GM23338 (cell line): Measurements from ENCODE around the gene PPP1R18. TPM values are rescaled to one million over a fixed set of nuclear protein-coding genes. Genes with fewer than 3 reads are reported as not detected.
A peak's percentile ranks its signal among the peaks of the same experiment; 100 is the strongest.

Source experiments
- ATAC-seq: fragments of 200-7000 bp; cut with Tn5 transposase; 3 replicates; pipeline ENCODE4 v1.9.1; 2020
- DNase-seq: peaks from one replicate; pipeline ENCODE4 v3.0.0-alpha.2; 2015; ENCODE audit warnings: low spot score
- H2AFZ ChIP-seq: fragments of 200-600 bp; sonication (generic); 2 replicates; pipeline ENCODE4 v1.8.0; 2016; ENCODE audit warnings: antibody characterized with exemption, mild to moderate bottlenecking, moderate library complexity
- H3F3A ChIP-seq: fragments of 200-600 bp; sonication (generic); replicated peaks from 2 replicates; pipeline ENCODE4 v1.8.0; 2017; ENCODE audit warnings: antibody characterized with exemption, mixed run types, low read depth
- H3K27ac ChIP-seq: fragments of 200-600 bp; sonication (generic); 2 replicates; pipeline ENCODE4 v1.6.1; 2016; ENCODE audit warnings: low read depth
- H3K27me3 ChIP-seq: fragments of 200-600 bp; sonication (generic); 2 replicates; pipeline ENCODE4 v1.8.0; 2016; ENCODE audit warnings: mild to moderate bottlenecking, mixed run types, moderate library complexity; ENCODE audit not compliant: insufficient read depth
- H3K36me3 ChIP-seq: fragments of 200-600 bp; sonication (generic); 2 replicates; pipeline ENCODE4 v1.8.0; 2016; ENCODE audit warnings: mild to moderate bottlenecking; ENCODE audit not compliant: insufficient read depth
- H3K4me1 ChIP-seq: fragments of 200-600 bp; sonication (generic); 2 replicates; pipeline ENCODE4 v1.8.0; 2016; ENCODE audit warnings: mild to moderate bottlenecking, moderate library complexity; ENCODE audit not compliant: insufficient read depth
- H3K4me2 ChIP-seq: fragments of 200-600 bp; sonication (generic); 2 replicates; pipeline ENCODE4 v1.7.1; 2017; ENCODE audit warnings: mixed run types
- H3K4me3 ChIP-seq: fragments of 200-600 bp; sonication (generic); 2 replicates; pipeline ENCODE4 v1.6.1; 2016; ENCODE audit warnings: mixed run types
- H3K79me2 ChIP-seq: fragments of 200-600 bp; sonication (generic); replicated peaks from 2 replicates; pipeline ENCODE4 v1.8.0; 2017; ENCODE audit warnings: mild to moderate bottlenecking; ENCODE audit not compliant: insufficient read depth
- H3K9me2 ChIP-seq: fragments of 200-600 bp; sonication (generic); 2 replicates; pipeline ENCODE4 v1.8.0; 2017; ENCODE audit not compliant: insufficient read depth
- H4K20me1 ChIP-seq: fragments of 200-600 bp; sonication (generic); replicated peaks from 2 replicates; pipeline ENCODE4 v1.8.0; 2017; ENCODE audit warnings: mild to moderate bottlenecking; ENCODE audit not compliant: insufficient read depth
- H3K27ac Mint-ChIP-seq: 2 replicates; pipeline ENCODE4 v1.8.0; 2020; ENCODE audit warnings: inconsistent platforms, mild to moderate bottlenecking, moderate library complexity, mixed read lengths
- H3K27me3 Mint-ChIP-seq: 3 replicates; pipeline ENCODE4 v1.8.0; 2022; ENCODE audit warnings: low read depth, mild to moderate bottlenecking, moderate library complexity, mixed read lengths, inconsistent platforms; ENCODE audit not compliant: insufficient read depth, poor library complexity
- H3K36me3 Mint-ChIP-seq: 3 replicates; pipeline ENCODE4 v1.8.0; 2021; ENCODE audit warnings: low read depth, mild to moderate bottlenecking, inconsistent platforms, moderate library complexity, mixed read lengths
- H3K4me1 Mint-ChIP-seq: 3 replicates; pipeline ENCODE4 v1.8.0; 2020; ENCODE audit warnings: mild to moderate bottlenecking, inconsistent platforms, mixed read lengths
- H3K4me3 Mint-ChIP-seq: 3 replicates; pipeline ENCODE4 v1.8.0; 2021; ENCODE audit warnings: moderate library complexity, mild to moderate bottlenecking, inconsistent platforms, mixed read lengths
- H3K9me3 Mint-ChIP-seq: 3 replicates; pipeline ENCODE4 v1.8.0; 2020; ENCODE audit warnings: moderate library complexity, mild to moderate bottlenecking, inconsistent platforms, mixed read lengths
- EZH2 ChIP-seq: fragments of 200-600 bp; sonication (generic); IDR thresholded peaks from one replicate; pipeline ENCODE4 v1.8.0; 2017; ENCODE audit warnings: antibody characterized with exemption, mild to moderate bottlenecking, low read depth; ENCODE audit not compliant: unreplicated experiment
- POLR2AphosphoS5 ChIP-seq: IDR thresholded peaks from 2 replicates; pipeline ENCODE4 v1.6.1; 2016; ENCODE audit warnings: antibody characterized with exemption, low read depth
- ZNF114 ChIP-seq: fragments of 250-450 bp; sonication (Bioruptor Pico); IDR thresholded peaks from 2 replicates; pipeline ENCODE4 v1.5.0; 2020; ENCODE audit warnings: mild to moderate bottlenecking, moderate library complexity
- polyA plus RNA-seq: library from polyadenylated mRNA; unstranded; fragments of >200 nt; fragmentation: Nextera tagmentation; extraction: Ambion mirVana; gene quantifications from 2 replicates; pipeline ENCODE4 v1.2.1, GENCODE V29; 2016
- total RNA-seq: library from RNA; depleted of rRNA; stranded (reverse); fragments of >200 nt; shearing (Covaris generic); gene quantifications from 2 replicates; pipeline ENCODE4 v1.2.3, GENCODE V29; 2014
- TF ChIP-seq, protein P1 (sequence below): IDR thresholded peaks from 2 replicates; pipeline ENCODE4 v1.6.1; 2016; ENCODE audit warnings: antibody characterized with exemption
- TF ChIP-seq, protein P2 (sequence below): fragments of 250-450 bp; sonication (Bioruptor Pico); IDR thresholded peaks from 2 replicates; pipeline ENCODE4 v1.5.0; 2020; ENCODE audit warnings: mild to moderate bottlenecking, moderate library complexity
- TF ChIP-seq, protein P3 (sequence below): IDR thresholded peaks from one replicate; pipeline ENCODE4 v1.6.1; 2018; ENCODE audit warnings: antibody characterized with exemption; ENCODE audit not compliant: unreplicated experiment

PPP1R18 gene
- total and polyA plus RNA-seq, 2 experiments from 2014 or later, result 17.1 to 19.2 TPM

DNA sequence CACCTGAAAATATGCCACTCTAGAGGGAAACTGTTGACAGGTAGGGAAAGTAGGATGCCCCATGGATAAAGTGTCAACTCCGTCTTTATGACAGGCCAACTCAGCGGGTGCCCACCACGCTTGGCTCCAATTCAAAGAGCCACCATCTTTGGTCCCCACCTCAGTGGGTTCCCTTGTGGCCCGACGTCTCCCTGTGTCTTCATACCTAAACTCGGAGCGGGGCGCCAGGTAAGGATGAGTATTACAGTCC, 30.4 kb upstream of the PPP1R18 start:
- H2AFZ ChIP-seq, result peak overlapping the region; percentile 23; the same call in 1 of the 2 replicates
- Mint-ChIP-seq H3K27ac (peak overlapping the region; percentile 95), H3K9me3 (peaks cover 13% of the 10 kb centered on the region; the same call in 2 of the 3 replicates), H3K36me3 (peaks cover 56% of the 10 kb centered on the region), H3K27me3 (peaks cover 27% of the 10 kb centered on the region), H3K4me1 (peaks cover 22% of the 10 kb centered on the region), H3K4me3 (peak overlapping the region; percentile 100)
- H3K4me2 ChIP-seq, result peak overlapping the region; percentile 86
- peak overlapping the region; percentile 33; the same call in 1 of the 2 replicates for H3K27ac ChIP-seq
- H3F3A ChIP-seq, result peaks cover 10% of the 10 kb centered on the region
- peak overlapping the region; percentile 55 for H3K4me3 ChIP-seq
- H3K4me1 ChIP-seq, result peaks cover 7% of the 10 kb centered on the region
- ATAC-seq (no peak; the same call in 2 of the 3 replicates), DNase-seq (no peak)
- peaks cover 7% of the 10 kb centered on the region; the same call in 1 of the 2 replicates for H4K20me1 ChIP-seq
- H3K36me3 ChIP-seq, result peaks cover 27% of the 10 kb centered on the region
- H3K27me3 ChIP-seq, result no peaks in the 10 kb centered on the region
- H3K9me2 ChIP-seq, result no peaks in the 10 kb centered on the region
- TF ChIP-seq POLR2AphosphoS5 (no peak), ZNF114 (CRISPR knock-in tag) (peak; percentile 72; the same call in 1 of the 2 replicates), EZH2 (no peak)
- TF ChIP-seq, protein P1, sequence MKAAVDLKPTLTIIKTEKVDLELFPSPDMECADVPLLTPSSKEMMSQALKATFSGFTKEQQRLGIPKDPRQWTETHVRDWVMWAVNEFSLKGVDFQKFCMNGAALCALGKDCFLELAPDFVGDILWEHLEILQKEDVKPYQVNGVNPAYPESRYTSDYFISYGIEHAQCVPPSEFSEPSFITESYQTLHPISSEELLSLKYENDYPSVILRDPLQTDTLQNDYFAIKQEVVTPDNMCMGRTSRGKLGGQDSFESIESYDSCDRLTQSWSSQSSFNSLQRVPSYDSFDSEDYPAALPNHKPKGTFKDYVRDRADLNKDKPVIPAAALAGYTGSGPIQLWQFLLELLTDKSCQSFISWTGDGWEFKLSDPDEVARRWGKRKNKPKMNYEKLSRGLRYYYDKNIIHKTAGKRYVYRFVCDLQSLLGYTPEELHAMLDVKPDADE, result no peak
- TF ChIP-seq, protein P2, sequence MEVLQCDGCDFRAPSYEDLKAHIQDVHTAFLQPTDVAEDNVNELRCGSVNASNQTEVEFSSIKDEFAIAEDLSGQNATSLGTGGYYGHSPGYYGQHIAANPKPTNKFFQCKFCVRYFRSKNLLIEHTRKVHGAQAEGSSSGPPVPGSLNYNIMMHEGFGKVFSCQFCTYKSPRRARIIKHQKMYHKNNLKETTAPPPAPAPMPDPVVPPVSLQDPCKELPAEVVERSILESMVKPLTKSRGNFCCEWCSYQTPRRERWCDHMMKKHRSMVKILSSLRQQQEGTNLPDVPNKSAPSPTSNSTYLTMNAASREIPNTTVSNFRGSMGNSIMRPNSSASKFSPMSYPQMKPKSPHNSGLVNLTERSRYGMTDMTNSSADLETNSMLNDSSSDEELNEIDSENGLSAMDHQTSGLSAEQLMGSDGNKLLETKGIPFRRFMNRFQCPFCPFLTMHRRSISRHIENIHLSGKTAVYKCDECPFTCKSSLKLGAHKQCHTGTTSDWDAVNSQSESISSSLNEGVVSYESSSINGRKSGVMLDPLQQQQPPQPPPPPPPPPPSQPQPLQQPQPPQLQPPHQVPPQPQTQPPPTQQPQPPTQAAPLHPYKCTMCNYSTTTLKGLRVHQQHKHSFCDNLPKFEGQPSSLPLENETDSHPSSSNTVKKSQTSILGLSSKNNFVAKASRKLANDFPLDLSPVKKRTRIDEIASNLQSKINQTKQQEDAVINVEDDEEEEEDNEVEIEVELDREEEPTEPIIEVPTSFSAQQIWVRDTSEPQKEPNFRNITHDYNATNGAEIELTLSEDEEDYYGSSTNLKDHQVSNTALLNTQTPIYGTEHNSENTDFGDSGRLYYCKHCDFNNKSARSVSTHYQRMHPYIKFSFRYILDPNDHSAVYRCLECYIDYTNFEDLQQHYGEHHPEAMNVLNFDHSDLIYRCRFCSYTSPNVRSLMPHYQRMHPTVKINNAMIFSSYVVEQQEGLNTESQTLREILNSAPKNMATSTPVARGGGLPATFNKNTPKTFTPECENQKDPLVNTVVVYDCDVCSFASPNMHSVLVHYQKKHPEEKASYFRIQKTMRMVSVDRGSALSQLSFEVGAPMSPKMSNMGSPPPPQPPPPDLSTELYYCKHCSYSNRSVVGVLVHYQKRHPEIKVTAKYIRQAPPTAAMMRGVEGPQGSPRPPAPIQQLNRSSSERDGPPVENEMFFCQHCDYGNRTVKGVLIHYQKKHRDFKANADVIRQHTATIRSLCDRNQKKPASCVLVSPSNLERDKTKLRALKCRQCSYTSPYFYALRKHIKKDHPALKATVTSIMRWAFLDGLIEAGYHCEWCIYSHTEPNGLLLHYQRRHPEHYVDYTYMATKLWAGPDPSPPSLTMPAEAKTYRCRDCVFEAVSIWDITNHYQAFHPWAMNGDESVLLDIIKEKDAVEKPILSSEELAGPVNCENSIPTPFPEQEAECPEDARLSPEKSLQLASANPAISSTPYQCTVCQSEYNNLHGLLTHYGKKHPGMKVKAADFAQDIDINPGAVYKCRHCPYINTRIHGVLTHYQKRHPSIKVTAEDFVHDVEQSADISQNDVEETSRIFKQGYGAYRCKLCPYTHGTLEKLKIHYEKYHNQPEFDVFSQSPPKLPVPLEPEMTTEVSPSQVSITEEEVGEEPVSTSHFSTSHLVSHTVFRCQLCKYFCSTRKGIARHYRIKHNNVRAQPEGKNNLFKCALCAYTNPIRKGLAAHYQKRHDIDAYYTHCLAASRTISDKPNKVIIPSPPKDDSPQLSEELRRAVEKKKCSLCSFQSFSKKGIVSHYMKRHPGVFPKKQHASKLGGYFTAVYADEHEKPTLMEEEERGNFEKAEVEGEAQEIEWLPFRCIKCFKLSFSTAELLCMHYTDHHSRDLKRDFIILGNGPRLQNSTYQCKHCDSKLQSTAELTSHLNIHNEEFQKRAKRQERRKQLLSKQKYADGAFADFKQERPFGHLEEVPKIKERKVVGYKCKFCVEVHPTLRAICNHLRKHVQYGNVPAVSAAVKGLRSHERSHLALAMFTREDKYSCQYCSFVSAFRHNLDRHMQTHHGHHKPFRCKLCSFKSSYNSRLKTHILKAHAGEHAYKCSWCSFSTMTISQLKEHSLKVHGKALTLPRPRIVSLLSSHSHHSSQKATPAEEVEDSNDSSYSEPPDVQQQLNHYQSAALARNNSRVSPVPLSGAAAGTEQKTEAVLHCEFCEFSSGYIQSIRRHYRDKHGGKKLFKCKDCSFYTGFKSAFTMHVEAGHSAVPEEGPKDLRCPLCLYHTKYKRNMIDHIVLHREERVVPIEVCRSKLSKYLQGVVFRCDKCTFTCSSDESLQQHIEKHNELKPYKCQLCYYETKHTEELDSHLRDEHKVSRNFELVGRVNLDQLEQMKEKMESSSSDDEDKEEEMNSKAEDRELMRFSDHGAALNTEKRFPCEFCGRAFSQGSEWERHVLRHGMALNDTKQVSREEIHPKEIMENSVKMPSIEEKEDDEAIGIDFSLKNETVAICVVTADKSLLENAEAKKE (CRISPR knock-in tag), result no peak
- TF ChIP-seq, protein P3, sequence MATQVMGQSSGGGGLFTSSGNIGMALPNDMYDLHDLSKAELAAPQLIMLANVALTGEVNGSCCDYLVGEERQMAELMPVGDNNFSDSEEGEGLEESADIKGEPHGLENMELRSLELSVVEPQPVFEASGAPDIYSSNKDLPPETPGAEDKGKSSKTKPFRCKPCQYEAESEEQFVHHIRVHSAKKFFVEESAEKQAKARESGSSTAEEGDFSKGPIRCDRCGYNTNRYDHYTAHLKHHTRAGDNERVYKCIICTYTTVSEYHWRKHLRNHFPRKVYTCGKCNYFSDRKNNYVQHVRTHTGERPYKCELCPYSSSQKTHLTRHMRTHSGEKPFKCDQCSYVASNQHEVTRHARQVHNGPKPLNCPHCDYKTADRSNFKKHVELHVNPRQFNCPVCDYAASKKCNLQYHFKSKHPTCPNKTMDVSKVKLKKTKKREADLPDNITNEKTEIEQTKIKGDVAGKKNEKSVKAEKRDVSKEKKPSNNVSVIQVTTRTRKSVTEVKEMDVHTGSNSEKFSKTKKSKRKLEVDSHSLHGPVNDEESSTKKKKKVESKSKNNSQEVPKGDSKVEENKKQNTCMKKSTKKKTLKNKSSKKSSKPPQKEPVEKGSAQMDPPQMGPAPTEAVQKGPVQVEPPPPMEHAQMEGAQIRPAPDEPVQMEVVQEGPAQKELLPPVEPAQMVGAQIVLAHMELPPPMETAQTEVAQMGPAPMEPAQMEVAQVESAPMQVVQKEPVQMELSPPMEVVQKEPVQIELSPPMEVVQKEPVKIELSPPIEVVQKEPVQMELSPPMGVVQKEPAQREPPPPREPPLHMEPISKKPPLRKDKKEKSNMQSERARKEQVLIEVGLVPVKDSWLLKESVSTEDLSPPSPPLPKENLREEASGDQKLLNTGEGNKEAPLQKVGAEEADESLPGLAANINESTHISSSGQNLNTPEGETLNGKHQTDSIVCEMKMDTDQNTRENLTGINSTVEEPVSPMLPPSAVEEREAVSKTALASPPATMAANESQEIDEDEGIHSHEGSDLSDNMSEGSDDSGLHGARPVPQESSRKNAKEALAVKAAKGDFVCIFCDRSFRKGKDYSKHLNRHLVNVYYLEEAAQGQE, result no peak
- H3K79me2 ChIP-seq, result peaks cover 47% of the 10 kb centered on the region
